A673 (cell line): ENCODE measurements around the gene PIN4. TPM values are rescaled to one million over a fixed set of nuclear protein-coding genes. Genes with fewer than 3 reads are reported as not detected.

Source experiments
- BruUV-seq: library from RNA; stranded (reverse); fragments of 400-500 nt; replicated peaks from 2 replicates; lab custom pipeline; 2021; lab: Mats Ljungman, UMichigan
- CTCF ChIA-PET: fragments of 300-600 bp; sonication (Branson Sonifier 250); formaldehyde crosslinking; loops from one replicate; lab custom pipeline; 2022; ENCODE audit warnings: antibody characterized with exemption; lab: Charles Lee
- POLR2A ChIA-PET: fragments of 300-600 bp; sonication (Branson Sonifier 250); formaldehyde crosslinking; loops from one replicate; lab custom pipeline; 2022; ENCODE audit warnings: antibody characterized with exemption; ENCODE audit not compliant: low non-redundant PET; lab: Charles Lee
- DNase-seq: peaks from one replicate; pipeline ENCODE4 v3.0.0-alpha.2; 2015; ENCODE audit warnings: low spot score
- H3K27ac ChIP-seq: fragments of 200-600 bp; sonication (generic); 2 replicates; pipeline ENCODE4 v1.5.1; 2016; ENCODE audit warnings: mixed run types, low read depth, mild to moderate bottlenecking, mixed read lengths, antibody characterized with exemption, low read length; ENCODE audit not compliant: poor library complexity, severe bottlenecking
- H3K27me3 ChIP-seq: fragments of 200-600 bp; sonication (generic); replicated peaks from 2 replicates; pipeline ENCODE4 v1.6.1; 2017; ENCODE audit warnings: mixed run types, low read depth, mild to moderate bottlenecking, mixed read lengths, antibody characterized with exemption, low read length; ENCODE audit not compliant: insufficient read depth, poor library complexity
- H3K36me3 ChIP-seq: fragments of 200-600 bp; sonication (generic); 2 replicates; pipeline ENCODE4 v1.6.1; 2016; ENCODE audit warnings: mixed run types, mild to moderate bottlenecking, mixed read lengths, antibody characterized with exemption, low read length; ENCODE audit not compliant: insufficient read depth, poor library complexity, severe bottlenecking
- H3K4me1 ChIP-seq: fragments of 200-600 bp; sonication (generic); 2 replicates; pipeline ENCODE4 v1.6.1; 2017; ENCODE audit warnings: mixed run types, mild to moderate bottlenecking, mixed read lengths, antibody characterized with exemption, low read length; ENCODE audit not compliant: insufficient read depth, poor library complexity, severe bottlenecking
- H3K4me3 ChIP-seq: fragments of 200-600 bp; sonication (generic); 2 replicates; pipeline ENCODE4 v1.5.1; 2016; ENCODE audit warnings: low read depth, mixed run types, mild to moderate bottlenecking, mixed read lengths, low read length; ENCODE audit not compliant: poor library complexity, severe bottlenecking
- H3K9me3 ChIP-seq: fragments of 200-600 bp; sonication (generic); 2 replicates; pipeline ENCODE4 v1.6.1; 2016; ENCODE audit warnings: mixed run types, low read depth, mild to moderate bottlenecking, mixed read lengths, antibody characterized with exemption, low read length; ENCODE audit not compliant: poor library complexity, severe bottlenecking
- EZH2 ChIP-seq: fragments of 200-600 bp; sonication (generic); IDR thresholded peaks from 2 replicates; pipeline ENCODE4 v1.6.1; 2017; ENCODE audit warnings: borderline replicate concordance, low read depth, mild to moderate bottlenecking, mixed read lengths, antibody characterized with exemption, low read length; ENCODE audit not compliant: poor library complexity, severe bottlenecking
- intact Hi-C: fragments of 100-400 bp; cut with micrococcal nuclease; formaldehyde crosslinking; loops from one replicate; pipeline ENCODE4 v1.10.0; 2022; ENCODE audit not compliant: unreplicated experiment
- total RNA-seq: library from RNA; stranded (reverse); gene quantifications from 2 replicates; pipeline ENCODE4 v1.2.3, GENCODE V29; 2021
- TF ChIP-seq, protein P1 (sequence below): fragments of 300-800, 200-600 bp; sonication (generic); conservative IDR thresholded peaks from 2 replicates; pipeline ENCODE4 v1.5.1; 2017; ENCODE audit warnings: low read depth, mild to moderate bottlenecking, antibody characterized with exemption, low read length, moderate library complexity, mixed read lengths

The PIN4 gene
- total RNA-seq, 1 experiment from 2014 or later: 20.0 TPM

DNA sequence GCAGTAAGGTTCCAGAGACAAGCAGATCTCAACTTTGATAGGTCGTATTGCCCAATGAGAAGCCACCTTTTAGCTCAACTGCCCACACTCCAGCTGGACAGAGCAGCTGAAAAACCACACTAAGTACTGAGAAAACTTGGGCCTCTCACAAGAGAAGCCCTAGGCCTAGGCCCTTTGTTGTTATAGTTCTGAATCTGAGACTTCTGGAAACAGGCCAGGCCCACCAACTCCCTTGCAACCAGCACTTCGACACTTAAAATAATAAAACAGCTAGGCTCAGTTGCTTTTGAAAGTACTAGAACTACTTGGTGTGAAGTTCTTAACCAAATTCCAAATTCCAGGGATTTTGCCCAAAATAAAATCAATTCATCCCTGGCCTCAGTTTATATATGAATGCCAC lies 36.4 kb upstream of the PIN4 start:
- POLR2A ChIA-PET: no interaction called here
- intact Hi-C loops: no loop called here
- DNase-seq: no peak
- Histone ChIP-seq H3K36me3 (no peaks in the 10 kb centered on the region), H3K9me3 (no peaks in the 10 kb centered on the region), H3K27me3 (peaks cover 9% of the 10 kb centered on the region), H3K4me1 (no peaks in the 10 kb centered on the region), H3K4me3 (no peak overlapping the region), H3K27ac (no peak overlapping the region)
- CTCF ChIA-PET: no interaction called here
- BruUV-seq: no TSS peak
- TF ChIP-seq, protein P1, sequence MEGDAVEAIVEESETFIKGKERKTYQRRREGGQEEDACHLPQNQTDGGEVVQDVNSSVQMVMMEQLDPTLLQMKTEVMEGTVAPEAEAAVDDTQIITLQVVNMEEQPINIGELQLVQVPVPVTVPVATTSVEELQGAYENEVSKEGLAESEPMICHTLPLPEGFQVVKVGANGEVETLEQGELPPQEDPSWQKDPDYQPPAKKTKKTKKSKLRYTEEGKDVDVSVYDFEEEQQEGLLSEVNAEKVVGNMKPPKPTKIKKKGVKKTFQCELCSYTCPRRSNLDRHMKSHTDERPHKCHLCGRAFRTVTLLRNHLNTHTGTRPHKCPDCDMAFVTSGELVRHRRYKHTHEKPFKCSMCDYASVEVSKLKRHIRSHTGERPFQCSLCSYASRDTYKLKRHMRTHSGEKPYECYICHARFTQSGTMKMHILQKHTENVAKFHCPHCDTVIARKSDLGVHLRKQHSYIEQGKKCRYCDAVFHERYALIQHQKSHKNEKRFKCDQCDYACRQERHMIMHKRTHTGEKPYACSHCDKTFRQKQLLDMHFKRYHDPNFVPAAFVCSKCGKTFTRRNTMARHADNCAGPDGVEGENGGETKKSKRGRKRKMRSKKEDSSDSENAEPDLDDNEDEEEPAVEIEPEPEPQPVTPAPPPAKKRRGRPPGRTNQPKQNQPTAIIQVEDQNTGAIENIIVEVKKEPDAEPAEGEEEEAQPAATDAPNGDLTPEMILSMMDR: no peak
- TF ChIP-seq EZH2: no peak

DNA sequence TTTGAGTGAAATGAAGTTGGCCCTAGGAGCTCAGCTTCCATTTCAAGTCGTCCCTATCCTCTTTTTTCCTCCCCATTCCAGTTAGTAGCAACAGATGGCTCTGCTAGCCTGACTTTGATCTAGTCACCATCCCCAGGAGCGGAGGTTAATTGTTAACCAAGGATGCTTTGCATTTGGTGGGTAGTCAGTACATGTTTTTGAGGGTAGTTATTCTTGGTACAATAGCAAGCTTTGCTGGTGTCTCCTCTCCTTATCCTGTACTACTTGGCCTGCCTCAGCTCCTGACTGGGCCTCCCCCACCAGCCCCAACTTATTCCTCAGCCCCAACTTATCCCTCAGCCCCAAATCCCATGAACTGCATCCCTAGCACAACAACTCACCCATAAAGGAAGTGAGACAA lies 35.0 kb upstream of the PIN4 start:
- H3K27me3 ChIP-seq: peaks cover 9% of the 10 kb centered on the region
- H3K4me3 ChIP-seq: no peak overlapping the region
- TF ChIP-seq EZH2: no peak
- TF ChIP-seq, protein P1: no peak
- H3K27ac ChIP-seq: no peak overlapping the region
- intact Hi-C loops: no loop called here
- no peaks in the 10 kb centered on the region for H3K4me1 ChIP-seq
- ChIA-PET CTCF (no interaction called here), POLR2A (no interaction called here)
- no peak for DNase-seq
- BruUV-seq: no TSS peak
- H3K9me3 ChIP-seq: no peaks in the 10 kb centered on the region
- H3K36me3 ChIP-seq: no peaks in the 10 kb centered on the region

DNA sequence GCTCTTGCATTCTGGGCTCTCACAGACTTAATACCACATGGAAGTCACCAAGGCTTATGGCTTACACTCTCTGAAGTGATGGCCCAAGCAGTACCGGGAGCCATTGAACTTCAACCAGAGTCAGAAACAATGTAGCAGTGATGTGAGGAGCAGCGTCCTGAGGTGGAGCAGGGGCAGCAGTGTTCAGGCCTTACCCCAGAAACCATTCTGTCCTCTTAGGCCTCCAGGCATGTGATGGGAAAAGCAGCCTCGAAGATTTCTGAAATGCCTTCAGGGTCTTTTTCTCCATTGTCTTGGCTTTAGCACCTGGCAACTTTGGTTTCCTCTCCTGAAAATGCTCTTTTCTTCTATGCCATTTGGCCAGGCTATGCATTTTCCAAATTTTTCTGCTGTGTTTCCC lies 22.8 kb upstream of the PIN4 start:
- Histone ChIP-seq H3K27me3 (no peaks in the 10 kb centered on the region), H3K9me3 (no peaks in the 10 kb centered on the region), H3K4me3 (no peak overlapping the region), H3K27ac (no peak overlapping the region), H3K36me3 (no peaks in the 10 kb centered on the region), H3K4me1 (no peaks in the 10 kb centered on the region)
- ChIA-PET POLR2A (no interaction called here), CTCF (interaction anchor here (0.7 kb wide), 1 partner anchor 32 kb away, joined by 11 read pairs; no protein-coding TSS in a partner anchor)
- BruUV-seq: no TSS peak
- TF ChIP-seq, protein P1: no peak
- TF ChIP-seq EZH2: no peak
- DNase-seq: no peak
- intact Hi-C loops: no loop called here
